NB4 (cell line): ENCODE results near the gene JPT2.

Experiments
- DNase-seq: peaks from one replicate; pipeline ENCODE4 v3.0.0; 2010; ENCODE audit warnings: low read depth
- H3K4me3 ChIP-seq: one replicate; pipeline ENCODE4 v1.5.1; 2011; ENCODE audit warnings: mild to moderate bottlenecking, low read depth, low read length, moderate library complexity
- CTCF ChIP-seq: IDR thresholded peaks from one replicate; pipeline ENCODE4 v1.5.1; 2012; ENCODE audit warnings: low read depth, low read length
- MYC ChIP-seq: IDR thresholded peaks from 2 replicates; pipeline ENCODE4 v1.6.1; 2011; ENCODE audit warnings: low read depth, low read length
- POLR2A ChIP-seq: IDR thresholded peaks from 2 replicates; pipeline ENCODE4 v1.6.1; 2011; ENCODE audit warnings: mild to moderate bottlenecking; ENCODE audit not compliant: insufficient read length; ENCODE audit errors: extremely low read depth
- TF ChIP-seq, protein P1 (sequence below): IDR thresholded peaks from 2 replicates; pipeline ENCODE4 v1.6.1; 2011; ENCODE audit warnings: low read depth, low read length

JPT2 gene

GRCh38 chr16:1740781-1741490, 62.9 kb downstream of the JPT2 start:
- no peak for DNase-seq
- TF ChIP-seq, protein P1, sequence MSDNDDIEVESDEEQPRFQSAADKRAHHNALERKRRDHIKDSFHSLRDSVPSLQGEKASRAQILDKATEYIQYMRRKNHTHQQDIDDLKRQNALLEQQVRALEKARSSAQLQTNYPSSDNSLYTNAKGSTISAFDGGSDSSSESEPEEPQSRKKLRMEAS, result no peak
- TF ChIP-seq POLR2A (no peak), MYC (no peak), CTCF (no peak)
- H3K4me3 ChIP-seq, result no peak overlapping the region

GRCh38 chr16:1741553-1742165, 63.6 kb downstream of the JPT2 start:
- TF ChIP-seq MYC (no peak), CTCF (no peak), POLR2A (no peak)
- TF ChIP-seq, protein P1, result no peak

GRCh38 chr16:1743376-1744337, 65.6 kb downstream of the JPT2 start:
- DNase-seq, result no peak
- TF ChIP-seq CTCF, result no peak
- no peak for TF ChIP-seq POLR2A
- no peak for TF ChIP-seq MYC
- TF ChIP-seq, protein P1, result no peak
- no peak overlapping the region for H3K4me3 ChIP-seq

More at GRCh38 chr16:1741553-1742165, 63.6 kb downstream of the JPT2 start:
- no peak overlapping the region for H3K4me3 ChIP-seq
- DNase-seq, result no peak

GRCh38 chr16:1744338-1744840, 66.3 kb downstream of the JPT2 start:
- no peak for DNase-seq
- H3K4me3 ChIP-seq, result no peak overlapping the region
- TF ChIP-seq, protein P1, result no peak
- no peak for TF ChIP-seq CTCF
- no peak for TF ChIP-seq POLR2A
- TF ChIP-seq MYC, result no peak

DNA sequence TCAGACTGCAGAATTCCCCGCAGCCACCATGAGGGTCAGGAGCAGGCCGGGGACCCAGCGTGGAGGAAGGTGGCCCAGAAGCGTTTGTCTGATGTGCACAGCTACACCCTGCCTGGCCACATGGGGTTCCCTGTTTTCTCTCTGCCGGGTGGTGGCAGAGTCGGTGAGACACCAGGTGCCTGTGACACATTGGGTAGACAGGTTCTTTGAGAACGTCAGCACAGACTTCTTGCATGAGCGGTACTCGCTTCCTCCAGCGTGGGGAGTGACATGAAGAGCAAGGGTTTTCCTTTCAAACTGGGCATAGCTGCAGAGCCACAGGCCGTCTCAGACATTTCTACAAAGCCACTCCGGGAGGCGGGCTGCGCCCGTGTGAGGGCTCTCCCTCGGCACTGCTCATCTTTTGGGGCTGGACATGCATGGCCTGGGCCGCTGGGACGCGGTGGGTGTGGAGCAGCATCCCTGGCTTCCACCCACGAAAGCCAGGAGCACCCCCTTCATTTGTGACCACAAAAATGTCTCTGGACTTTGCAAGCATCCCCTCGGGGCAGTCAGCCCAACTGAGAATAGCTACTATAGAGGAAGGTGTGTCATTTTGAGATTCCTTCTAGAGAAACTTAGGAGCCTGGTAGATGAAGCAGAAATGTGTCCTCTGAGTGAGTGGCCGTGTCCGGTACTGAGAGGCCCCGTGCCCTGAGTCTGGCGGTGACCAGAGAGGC, 67.3 kb downstream of the JPT2 start:
- DNase-seq, result no peak
- H3K4me3 ChIP-seq, result no peak overlapping the region
- TF ChIP-seq POLR2A, result no peak
- no peak for TF ChIP-seq MYC
- TF ChIP-seq, protein P1, result no peak
- TF ChIP-seq CTCF, result no peak
